VCaP (cell line): ENCODE data around the gene ENPP6.
"Not testable (repeated sequence)": the region's sequence is repeated elsewhere in the genome, so short reads cannot be mapped to it uniquely, and the experiment has no call there.

ENCODE experiments used
- H3K27ac ChIP-seq: fragments of 450-650 bp; 2 replicates; pipeline ENCODE4 v1.5.1; 2017
- TF ChIP-seq, protein P1 (sequence below): fragments of 450-650 bp; conservative IDR thresholded peaks from 2 replicates; pipeline ENCODE4 v1.5.1; 2017; ENCODE audit warnings: mild to moderate bottlenecking, moderate library complexity

ENPP6 gene

DNA sequence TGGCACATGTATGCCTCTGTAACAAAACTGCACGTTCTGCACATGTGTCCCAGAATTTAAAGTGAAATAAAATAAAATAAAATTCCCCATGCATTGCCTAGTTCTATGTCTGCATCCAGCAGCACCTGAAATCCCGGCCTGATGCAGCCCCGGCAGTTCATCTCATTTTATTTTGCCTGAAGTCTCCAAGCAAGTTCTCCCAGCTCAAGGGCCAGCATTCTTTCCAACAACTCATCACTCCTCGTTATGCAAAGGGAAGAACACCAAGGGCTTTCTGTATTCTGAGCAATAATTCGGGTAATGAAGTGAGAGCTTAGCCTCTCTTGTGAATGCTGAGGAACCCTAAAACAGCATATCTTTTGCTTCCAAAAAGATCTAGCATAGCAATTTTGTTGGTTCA, 2.7 kb downstream of the ENPP6 start:
- TF ChIP-seq, protein P1, sequence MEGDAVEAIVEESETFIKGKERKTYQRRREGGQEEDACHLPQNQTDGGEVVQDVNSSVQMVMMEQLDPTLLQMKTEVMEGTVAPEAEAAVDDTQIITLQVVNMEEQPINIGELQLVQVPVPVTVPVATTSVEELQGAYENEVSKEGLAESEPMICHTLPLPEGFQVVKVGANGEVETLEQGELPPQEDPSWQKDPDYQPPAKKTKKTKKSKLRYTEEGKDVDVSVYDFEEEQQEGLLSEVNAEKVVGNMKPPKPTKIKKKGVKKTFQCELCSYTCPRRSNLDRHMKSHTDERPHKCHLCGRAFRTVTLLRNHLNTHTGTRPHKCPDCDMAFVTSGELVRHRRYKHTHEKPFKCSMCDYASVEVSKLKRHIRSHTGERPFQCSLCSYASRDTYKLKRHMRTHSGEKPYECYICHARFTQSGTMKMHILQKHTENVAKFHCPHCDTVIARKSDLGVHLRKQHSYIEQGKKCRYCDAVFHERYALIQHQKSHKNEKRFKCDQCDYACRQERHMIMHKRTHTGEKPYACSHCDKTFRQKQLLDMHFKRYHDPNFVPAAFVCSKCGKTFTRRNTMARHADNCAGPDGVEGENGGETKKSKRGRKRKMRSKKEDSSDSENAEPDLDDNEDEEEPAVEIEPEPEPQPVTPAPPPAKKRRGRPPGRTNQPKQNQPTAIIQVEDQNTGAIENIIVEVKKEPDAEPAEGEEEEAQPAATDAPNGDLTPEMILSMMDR = no peak
- H3K27ac ChIP-seq = no peak overlapping the region

DNA sequence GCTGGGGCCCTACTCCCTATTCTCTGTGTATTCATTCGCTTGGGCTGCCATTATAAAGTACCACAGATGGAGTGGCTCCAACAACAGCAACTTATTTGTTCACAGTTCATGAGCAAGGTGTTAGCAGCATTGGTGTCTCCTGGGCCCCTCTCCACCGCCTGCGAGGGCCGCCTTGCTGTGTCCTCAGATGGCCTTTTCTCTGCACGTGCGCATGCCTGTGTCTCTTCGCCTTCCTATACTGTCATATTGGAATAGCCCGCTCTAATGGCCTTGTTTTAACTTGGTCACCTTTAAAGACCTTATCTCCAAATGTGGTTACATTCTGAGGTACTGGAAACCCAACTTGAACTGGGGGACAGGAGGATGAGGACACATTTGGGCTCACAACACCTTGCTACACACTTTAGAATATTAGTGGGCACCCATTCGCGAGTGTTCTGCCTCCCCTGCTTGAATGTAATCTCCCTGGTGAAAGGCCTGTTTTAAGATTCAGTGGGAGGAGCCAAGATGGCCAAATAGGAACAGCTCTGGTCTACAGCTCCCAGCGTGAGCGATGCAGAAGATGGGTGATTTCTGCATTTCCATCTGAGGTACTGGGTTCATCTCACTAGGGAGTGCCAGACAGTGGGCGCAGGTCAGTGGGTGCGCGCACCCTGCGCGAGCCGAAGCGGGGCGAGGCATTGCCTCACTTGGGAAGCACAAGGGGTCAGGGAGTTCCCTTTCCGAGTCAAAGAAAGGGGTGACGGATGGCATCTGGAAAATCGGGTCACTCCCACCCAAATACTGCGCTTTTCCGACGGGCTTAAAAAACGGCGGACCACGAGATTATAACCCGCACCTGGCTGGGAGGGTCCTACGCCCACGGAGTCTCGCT, 9.7 kb downstream of the ENPP6 start:
- H3K27ac ChIP-seq = not testable (repeated sequence)

DNA sequence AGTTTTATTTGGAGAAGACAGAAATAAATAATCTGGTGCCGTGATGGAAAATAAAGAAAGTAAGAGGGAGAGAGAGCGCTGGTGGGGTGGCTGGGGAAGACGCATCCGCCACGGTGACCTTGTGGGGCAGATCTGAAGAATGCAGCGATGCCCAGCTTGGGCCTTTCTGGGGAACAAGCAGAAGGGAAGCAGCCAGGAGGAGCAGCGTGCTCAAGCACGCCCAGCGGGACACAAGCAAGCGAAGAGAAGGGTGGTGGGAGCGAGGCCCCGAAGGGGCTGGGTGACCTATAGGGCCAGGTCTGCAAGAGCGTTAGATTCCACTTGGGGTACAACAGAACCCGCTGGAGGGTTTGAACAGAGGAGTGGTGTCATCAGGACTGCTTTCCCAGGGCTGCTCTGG, 12.4 kb downstream of the ENPP6 start:
- TF ChIP-seq, protein P1 = no peak
- no peak overlapping the region for H3K27ac ChIP-seq

DNA sequence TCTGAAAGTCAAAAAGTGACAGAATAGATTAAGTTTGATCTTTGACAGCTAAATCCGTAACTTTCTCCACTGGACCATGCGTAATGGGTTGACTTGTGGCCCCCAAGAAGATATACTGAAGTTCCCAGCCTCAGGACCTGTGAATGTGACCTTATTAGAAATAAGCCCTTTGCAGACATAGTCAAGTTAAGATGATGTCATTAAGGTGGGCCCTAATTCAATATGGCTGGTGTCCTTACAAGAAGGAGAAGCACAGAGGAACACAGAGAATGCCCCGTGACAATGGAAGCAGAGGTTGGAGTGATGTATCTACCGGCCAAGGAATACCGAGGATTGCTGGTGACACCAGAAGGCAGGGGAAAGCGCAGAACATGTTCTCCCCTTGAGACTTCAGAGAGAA, 14.4 kb downstream of the ENPP6 start:
- TF ChIP-seq, protein P1 = no peak
- H3K27ac ChIP-seq = no peak overlapping the region

DNA sequence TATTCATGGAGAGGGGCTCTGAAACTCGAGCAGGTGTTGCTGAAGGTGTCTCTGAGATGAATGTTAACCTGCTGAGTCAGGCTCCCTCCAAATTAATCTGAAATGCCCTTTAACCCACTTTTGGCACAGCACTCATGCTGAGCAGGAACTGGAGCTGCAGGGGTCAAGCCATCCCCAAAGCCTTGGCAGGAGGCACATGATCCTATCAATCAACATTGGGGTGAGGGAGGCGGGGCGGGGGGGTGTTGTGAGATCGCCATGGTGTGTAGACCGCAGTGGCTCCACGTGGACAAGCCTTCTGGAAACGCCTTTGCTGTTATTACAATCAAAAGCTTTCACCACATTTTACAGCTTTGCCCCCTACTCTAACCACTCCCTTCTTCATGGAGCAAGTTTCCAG, 16.5 kb downstream of the ENPP6 start:
- TF ChIP-seq, protein P1 = no peak
- no peak overlapping the region for H3K27ac ChIP-seq

DNA sequence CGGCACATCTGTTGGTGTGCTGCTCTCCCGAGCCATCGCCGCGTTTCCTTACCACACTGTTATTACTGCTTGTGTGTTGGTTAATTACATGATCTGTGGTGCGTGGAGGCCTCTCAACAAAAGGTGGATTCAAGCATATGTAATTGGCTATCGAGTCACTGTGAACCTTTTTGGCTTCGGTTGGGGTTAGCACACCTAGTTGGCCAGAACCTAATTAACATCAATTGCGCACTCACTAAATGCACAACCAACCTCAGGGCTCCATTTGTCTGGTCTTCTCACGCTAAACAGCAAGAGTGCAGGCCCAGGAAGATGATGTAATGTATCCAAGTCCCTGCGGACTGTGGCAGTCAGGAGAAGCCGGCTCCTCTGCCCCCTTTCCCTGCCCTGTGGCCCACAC, 17.4 kb downstream of the ENPP6 start:
- no peak overlapping the region for H3K27ac ChIP-seq
- TF ChIP-seq, protein P1 = no peak

DNA sequence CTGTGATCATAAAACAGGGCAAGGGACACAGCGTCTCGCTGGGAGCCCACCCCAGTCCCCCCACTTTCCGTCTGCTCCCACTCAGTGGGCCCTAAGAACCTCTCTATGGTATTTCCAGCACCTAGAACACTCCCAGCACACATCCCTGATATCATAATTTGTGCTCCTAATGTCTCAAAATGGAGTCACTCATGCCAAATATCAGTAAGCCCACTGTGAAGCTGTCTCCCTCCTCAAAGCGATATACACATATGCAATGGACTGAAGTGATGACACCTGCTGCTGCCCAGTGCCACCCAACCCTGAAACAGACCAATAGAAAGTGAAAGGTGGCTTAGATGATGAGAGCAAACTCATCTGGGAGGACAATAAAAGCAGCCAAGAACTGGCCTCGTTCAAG, 17.9 kb downstream of the ENPP6 start:
- TF ChIP-seq, protein P1 = no peak

DNA sequence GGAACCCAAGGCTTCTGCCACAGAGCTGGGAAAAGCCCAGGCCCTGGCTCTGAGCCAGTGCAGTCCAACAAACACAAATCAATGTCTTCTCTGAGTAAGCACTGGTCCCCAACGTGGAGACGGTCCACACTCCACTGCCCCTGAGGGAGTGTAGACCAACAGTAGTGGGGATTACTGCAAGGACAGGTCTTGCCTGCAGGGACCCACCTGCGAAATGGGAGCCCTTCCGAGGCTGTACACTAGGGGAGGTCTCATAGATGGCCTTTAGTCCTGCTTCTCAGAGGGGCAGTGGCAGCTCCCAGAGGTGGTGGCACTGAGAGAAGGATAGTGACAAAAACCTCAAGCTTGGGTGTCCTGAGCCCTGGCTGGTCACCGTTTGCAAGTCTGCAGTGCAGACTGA, 19.5 kb downstream of the ENPP6 start:
- TF ChIP-seq, protein P1 = no peak
- H3K27ac ChIP-seq = no peak overlapping the region; the same call in 1 of the 2 replicates

More for the DNA sequence above, 17.9 kb downstream of the ENPP6 start:
- H3K27ac ChIP-seq = no peak overlapping the region
